Sigmoid colon (tissue), 7 donors: ENCODE measurements around the gene SMYD4. TPM values are rescaled to one million over a fixed set of nuclear protein-coding genes. Genes with fewer than 3 reads are reported as not detected.

Experiments used
- DNase-seq: peaks from one replicate; pipeline ENCODE4 v3.0.0-alpha.2; 2019
- H3K27ac ChIP-seq, 4 donors: fragments of 200-600 bp; sonication (generic); one replicate each; pipeline ENCODE4 v1.5.1; 2016 to 2019; ENCODE audit warnings: mild to moderate bottlenecking in 1 of 4
- H3K27me3 ChIP-seq, 3 donors: fragments of 200-600 bp; sonication (generic); one replicate each; pipeline ENCODE4 v1.5.1; 2019; ENCODE audit warnings: mild to moderate bottlenecking in 1 of 3
- H3K36me3 ChIP-seq, 4 donors: fragments of 200-600 bp; sonication (generic); one replicate each; pipeline ENCODE4 v1.5.1; 2016 to 2019
- H3K4me1 ChIP-seq, 4 donors: fragments of 200-600 bp; sonication (generic); one replicate each; pipeline ENCODE4 v1.5.1; 2017 to 2019
- H3K4me3 ChIP-seq, 4 donors: fragments of 200-600 bp; sonication (generic); one replicate each; pipeline ENCODE4 v1.5.1; 2017 to 2019; ENCODE audit warnings: mild to moderate bottlenecking in 2 of 4, moderate library complexity in 1 of 4
- H3K9me3 ChIP-seq, 4 donors: fragments of 200-600 bp in 3 of 4; sonication (generic) in 3 of 4; one replicate each; pipeline versions ENCODE4 v1.5.1 to v1.6.1; 2013 to 2019
- CTCF ChIP-seq, 4 experiments: fragments of 450-650 bp in 3 of 4; fragments of 200-600 bp in 1 of 4; IDR thresholded peaks; one replicate each; pipeline ENCODE4 v1.5.1; 2016 to 2019; ENCODE audit warnings: antibody characterized with exemption in 4 of 4, mild to moderate bottlenecking in 3 of 4, moderate library complexity in 2 of 4
- EP300 ChIP-seq, 4 donors: sonication (generic); formaldehyde crosslinking; IDR thresholded peaks; one replicate each; pipeline ENCODE4 v1.6.1; 2017; ENCODE audit warnings: antibody characterized with exemption in 4 of 4
- POLR2A ChIP-seq, 2 donors: fragments of 450-650 bp; IDR thresholded peaks; one replicate each; pipeline ENCODE4 v1.6.1; 2016; ENCODE audit warnings: antibody characterized with exemption in 2 of 2, mild to moderate bottlenecking in 2 of 2, moderate library complexity in 2 of 2
- POLR2AphosphoS5 ChIP-seq, 4 donors: sonication (generic); formaldehyde crosslinking; IDR thresholded peaks; one replicate each; pipeline ENCODE4 v1.6.1; 2017; ENCODE audit warnings: antibody characterized with exemption in 4 of 4
- WGBS, 2 donors: extraction: QIAGEN DNeasy Blood & Tissue Kit; methylation state at CpG; one replicate each; pipeline ENCODE4 v1.1.7; 2013; 5-methylcytosine and 5-hydroxymethylcytosine counted together
- intact Hi-C: fragments of 100-400 bp; cut with DNase I; formaldehyde crosslinking; loops from one replicate; pipeline ENCODE4 v1.15.1; 2023
- polyA plus RNA-seq, 3 donors: library from polyadenylated mRNA; stranded (reverse); fragments of 200-250 nt; gene quantifications; one replicate each; pipeline ENCODE4 v1.2.3, GENCODE V29; 2013
- total RNA-seq, 4 donors: library from RNA; depleted of rRNA; stranded (reverse); fragments of >200 nt; gene quantifications; one replicate each; pipeline ENCODE4 v1.1.0, GENCODE V29; 2016
- donor health status: healthy with polysubstance abuse.
- donor health status: Bipolar disorder and iron deficiency.
- donor health status: healthy.

SMYD4 gene
- total and polyA plus RNA-seq, 7 donors, result 2.4 to 19.1 (median 14.3) TPM

- H3K36me3 ChIP-seq, result peaks cover 12 to 65% (median 20%) of the 10 kb centered on the region in 4 donors
- intact Hi-C loops, result no loop called here
- no peak overlapping the region for H3K27ac ChIP-seq
- no peaks in the 10 kb centered on the region for H3K27me3 ChIP-seq
- DNase-seq, result no peak
- TF ChIP-seq POLR2AphosphoS5 (IDR thresholded peaks at IDR 0.05) (no peak), POLR2A (IDR thresholded peaks at IDR 0.05) (no peak), CTCF (IDR thresholded peaks at IDR 0.05) (no peak), EP300 (IDR thresholded peaks at IDR 0.05) (no peak)
- no peak overlapping the region for H3K4me3 ChIP-seq
- 78 to 90% methylated on average over 4 of the region's 4 CpGs for WGBS, 2 donors
- H3K9me3 ChIP-seq, result no peaks in the 10 kb centered on the region
- no peaks in the 10 kb centered on the region for H3K4me1 ChIP-seq
Observed at GRCh38 chr17:1872976-1873375, 43.3 kb upstream of the SMYD4 start.

GRCh38 chr17:1872254-1872653 lies 42.6 kb upstream of the SMYD4 start:
- Histone ChIP-seq H3K4me3 (no peak overlapping the region), H3K4me1 (no peaks in the 10 kb centered on the region), H3K27ac (no peak overlapping the region), H3K9me3 (no peaks in the 10 kb centered on the region), H3K36me3 (peaks cover 6 to 58% (median 15%) of the 10 kb centered on the region in 4 donors), H3K27me3 (no peaks in the 10 kb centered on the region)
- WGBS, 2 donors, result 92 to 95% methylated on average over 12 of the region's 12 CpGs
- intact Hi-C loops, result no loop called here
- TF ChIP-seq POLR2A (IDR thresholded peaks at IDR 0.05) (no peak), CTCF (IDR thresholded peaks at IDR 0.05) (no peak), EP300 (IDR thresholded peaks at IDR 0.05) (no peak), POLR2AphosphoS5 (IDR thresholded peaks at IDR 0.05) (no peak)
- DNase-seq, result no peak

GRCh38 chr17:1871756-1872155 lies 42.1 kb upstream of the SMYD4 start:
- TF ChIP-seq EP300 (IDR thresholded peaks at IDR 0.05) (no peak), POLR2AphosphoS5 (IDR thresholded peaks at IDR 0.05) (no peak), POLR2A (IDR thresholded peaks at IDR 0.05) (no peak), CTCF (IDR thresholded peaks at IDR 0.05) (no peak)
- no peak overlapping the region for H3K4me3 ChIP-seq
- intact Hi-C loops, result no loop called here
- H3K4me1 ChIP-seq, result no peaks in the 10 kb centered on the region
- DNase-seq, result no peak
- no peaks in the 10 kb centered on the region for H3K9me3 ChIP-seq
- no peaks in the 10 kb centered on the region for H3K27me3 ChIP-seq
- H3K27ac ChIP-seq, result no peak overlapping the region
- H3K36me3 ChIP-seq, result peaks cover 5 to 53% (median 13%) of the 10 kb centered on the region in 4 donors
- 64 to 78% methylated on average over 5 of the region's 5 CpGs for WGBS, 2 donors

- WGBS, 2 donors, result 51 to 71% methylated on average over 3 of the region's 3 CpGs
- intact Hi-C loops, result no loop called here
- no peaks in the 10 kb centered on the region for H3K9me3 ChIP-seq
Observed at GRCh38 chr17:1870592-1870991, 40.9 kb upstream of the SMYD4 start.

More at GRCh38 chr17:1870592-1870991, 40.9 kb upstream of the SMYD4 start:
- no peaks in the 10 kb centered on the region for H3K27me3 ChIP-seq
- H3K27ac ChIP-seq, result no peak overlapping the region
- no peaks in the 10 kb centered on the region for H3K4me1 ChIP-seq
- no peak overlapping the region for H3K4me3 ChIP-seq
- TF ChIP-seq EP300 (IDR thresholded peaks at IDR 0.05), result no peak
- TF ChIP-seq POLR2A (IDR thresholded peaks at IDR 0.05), result no peak
- no peak for TF ChIP-seq CTCF (IDR thresholded peaks at IDR 0.05)
- TF ChIP-seq POLR2AphosphoS5 (IDR thresholded peaks at IDR 0.05), result no peak
- peaks cover 4 to 41% (median 8%) of the 10 kb centered on the region in 4 donors for H3K36me3 ChIP-seq
- DNase-seq, result no peak
